BLaER1 (cell line): ENCODE results near the gene AP1M2.

Experiments used
- H3K27ac ChIP-seq: shearing (Covaris generic); formaldehyde crosslinking; 2 replicates; pipeline ENCODE4 v1.8.1; 2022
- H3K27me3 ChIP-seq: shearing (Covaris generic); formaldehyde crosslinking; 2 replicates; pipeline ENCODE4 v1.8.1; 2022
- H3K36me3 ChIP-seq: shearing (Covaris generic); formaldehyde crosslinking; 2 replicates; pipeline ENCODE4 v1.8.1; 2022
- H3K4me1 ChIP-seq: shearing (Covaris generic); formaldehyde crosslinking; 2 replicates; pipeline ENCODE4 v1.8.1; 2022
- H3K4me2 ChIP-seq: shearing (Covaris generic); formaldehyde crosslinking; 2 replicates; pipeline ENCODE4 v1.8.1; 2022
- H3K4me3 ChIP-seq: shearing (Covaris generic); formaldehyde crosslinking; 2 replicates; pipeline ENCODE4 v1.8.1; 2022
- H3K9ac ChIP-seq: shearing (Covaris generic); formaldehyde crosslinking; 2 replicates; pipeline ENCODE4 v1.8.1; 2022
- H3K9me3 ChIP-seq: shearing (Covaris generic); formaldehyde crosslinking; 2 replicates; pipeline ENCODE4 v1.8.1; 2022
- H4K20me1 ChIP-seq: shearing (Covaris generic); formaldehyde crosslinking; 2 replicates; pipeline ENCODE4 v1.8.1; 2022
- Cebpa-rat ChIP-seq: shearing (Covaris generic); IDR thresholded peaks from 2 replicates; pipeline ENCODE4 v1.8.1; 2022

The AP1M2 gene

GRCh38 chr19:10587022-10587838 lies at the start of gene AP1M2:
AP1M2 (minus strand) TSS chr19:10587312; CDS start chr19:10587231, 81 bp downstream.
- Histone ChIP-seq H4K20me1 (no peaks in the 10 kb centered on the region), H3K27me3 (no peaks in the 10 kb centered on the region), H3K4me2 (no peak within 1 kb of the TSS), H3K9ac (no peak within 1 kb of the TSS), H3K27ac (no peak within 1 kb of the TSS), H3K4me3 (no peak within 1 kb of the TSS), H3K4me1 (peaks cover 20% of the 10 kb centered on the region), H3K36me3 (no peaks in the 10 kb centered on the region), H3K9me3 (no peaks in the 10 kb centered on the region)
- TF ChIP-seq Cebpa-rat: no peak

- Histone ChIP-seq H4K20me1 (peaks cover 41% of the 10 kb centered on the region), H3K4me3 (no peak overlapping the region), H3K36me3 (peaks cover 99% of the 10 kb centered on the region), H3K4me1 (peaks cover 7% of the 10 kb centered on the region), H3K9ac (no peak overlapping the region), H3K27me3 (no peaks in the 10 kb centered on the region), H3K4me2 (no peak overlapping the region), H3K9me3 (no peaks in the 10 kb centered on the region), H3K27ac (no peak overlapping the region)
- no peak for TF ChIP-seq Cebpa-rat
Observed at GRCh38 chr19:10636304-10636972, 49.3 kb upstream of the AP1M2 start.

GRCh38 chr19:10634963-10635362 lies 47.9 kb upstream of the AP1M2 start:
- H4K20me1 ChIP-seq: peaks cover 41% of the 10 kb centered on the region
- no peaks in the 10 kb centered on the region for H3K27me3 ChIP-seq
- H3K4me1 ChIP-seq: peaks cover 12% of the 10 kb centered on the region
- H3K9me3 ChIP-seq: no peaks in the 10 kb centered on the region
- no peak overlapping the region for H3K4me3 ChIP-seq
- no peak overlapping the region for H3K4me2 ChIP-seq
- no peak overlapping the region for H3K9ac ChIP-seq
- H3K36me3 ChIP-seq: peaks cover 99% of the 10 kb centered on the region
- no peak for TF ChIP-seq Cebpa-rat
- H3K27ac ChIP-seq: no peak overlapping the region

- Histone ChIP-seq H3K36me3 (peaks cover 99% of the 10 kb centered on the region), H3K4me2 (no peak overlapping the region)
- no peak for TF ChIP-seq Cebpa-rat
Observed at GRCh38 chr19:10634430-10634829, 47.3 kb upstream of the AP1M2 start.

GRCh38 chr19:10631874-10632273 lies 44.8 kb upstream of the AP1M2 start:
- peak overlapping the region; percentile 42; the same call in 1 of the 2 replicates for H3K4me2 ChIP-seq
- peaks cover 12% of the 10 kb centered on the region for H3K4me1 ChIP-seq
- no peaks in the 10 kb centered on the region for H3K27me3 ChIP-seq
- H3K9me3 ChIP-seq: no peaks in the 10 kb centered on the region
- peaks cover 99% of the 10 kb centered on the region for H3K36me3 ChIP-seq
- H4K20me1 ChIP-seq: peaks cover 51% of the 10 kb centered on the region
- H3K27ac ChIP-seq: no peak overlapping the region
- H3K9ac ChIP-seq: no peak overlapping the region
- H3K4me3 ChIP-seq: no peak overlapping the region
- TF ChIP-seq Cebpa-rat: no peak

More at GRCh38 chr19:10634430-10634829, 47.3 kb upstream of the AP1M2 start:
- H3K4me1 ChIP-seq: peaks cover 12% of the 10 kb centered on the region
- H3K4me3 ChIP-seq: no peak overlapping the region
- no peak overlapping the region for H3K9ac ChIP-seq
- H3K9me3 ChIP-seq: no peaks in the 10 kb centered on the region
- H3K27ac ChIP-seq: no peak overlapping the region
- peaks cover 43% of the 10 kb centered on the region for H4K20me1 ChIP-seq
- no peaks in the 10 kb centered on the region for H3K27me3 ChIP-seq

- Histone ChIP-seq H3K4me1 (peaks cover 21% of the 10 kb centered on the region), H3K9ac (no peak overlapping the region), H3K4me2 (no peak overlapping the region), H3K27me3 (no peaks in the 10 kb centered on the region), H3K27ac (no peak overlapping the region), H3K36me3 (peaks cover 99% of the 10 kb centered on the region), H3K9me3 (no peaks in the 10 kb centered on the region), H3K4me3 (no peak overlapping the region), H4K20me1 (peaks cover 91% of the 10 kb centered on the region)
- TF ChIP-seq Cebpa-rat: no peak
Observed at GRCh38 chr19:10625762-10626138, 38.6 kb upstream of the AP1M2 start.

- H3K4me3 ChIP-seq: no peak within 1 kb of the TSS
- H3K9me3 ChIP-seq: no peaks in the 10 kb centered on the region
- H3K4me2 ChIP-seq: no peak within 1 kb of the TSS
- H3K27me3 ChIP-seq: no peaks in the 10 kb centered on the region
- H4K20me1 ChIP-seq: peaks cover 91% of the 10 kb centered on the region
- no peak for TF ChIP-seq Cebpa-rat
- H3K9ac ChIP-seq: peak within 1 kb of the TSS; percentile 29; the same call in 1 of the 2 replicates
- H3K27ac ChIP-seq: no peak within 1 kb of the TSS
- H3K36me3 ChIP-seq: peaks cover 99% of the 10 kb centered on the region
- H3K4me1 ChIP-seq: peaks cover 27% of the 10 kb centered on the region
Observed at GRCh38 chr19:10625003-10625761, 38.1 kb upstream of the AP1M2 start, which contains the start of gene SLC44A2. SLC44A2 (plus strand) TSS chr19:10625553; CDS start chr19:10625634, 81 bp downstream.

GRCh38 chr19:10624585-10624984 lies 37.5 kb upstream of the AP1M2 start:
- H3K4me2 ChIP-seq: no peak overlapping the region
- H3K27ac ChIP-seq: no peak overlapping the region
- no peaks in the 10 kb centered on the region for H3K9me3 ChIP-seq
- H3K36me3 ChIP-seq: peaks cover 99% of the 10 kb centered on the region
- H3K27me3 ChIP-seq: no peaks in the 10 kb centered on the region
- TF ChIP-seq Cebpa-rat: no peak
- peak overlapping the region; percentile 29; the same call in 1 of the 2 replicates for H3K9ac ChIP-seq
- H4K20me1 ChIP-seq: peaks cover 93% of the 10 kb centered on the region
- H3K4me3 ChIP-seq: no peak overlapping the region
- peaks cover 33% of the 10 kb centered on the region for H3K4me1 ChIP-seq

- no peak overlapping the region for H3K4me2 ChIP-seq
- peaks cover 45% of the 10 kb centered on the region for H3K4me1 ChIP-seq
- no peak overlapping the region for H3K27ac ChIP-seq
- H4K20me1 ChIP-seq: peaks cover 100% of the 10 kb centered on the region
- H3K9me3 ChIP-seq: no peaks in the 10 kb centered on the region
- peaks cover 99% of the 10 kb centered on the region for H3K36me3 ChIP-seq
- no peak for TF ChIP-seq Cebpa-rat
- H3K27me3 ChIP-seq: no peaks in the 10 kb centered on the region
- no peak overlapping the region for H3K4me3 ChIP-seq
- no peak overlapping the region for H3K9ac ChIP-seq
Observed at GRCh38 chr19:10621966-10622365, 34.9 kb upstream of the AP1M2 start.
